Right ventricle myocardium superior (tissue), 1 donor: ENCODE results near the gene DMXL1. TPM values are rescaled to one million over a fixed set of nuclear protein-coding genes. Genes with fewer than 3 reads are reported as not detected.
"Not testable (repeated sequence)": the region's sequence is repeated elsewhere in the genome, so short reads cannot be mapped to it uniquely, and the experiment has no call there.

Source experiments
- ATAC-seq: fragments of 200-7000 bp; cut with Tn5 transposase; one replicate; pipeline ENCODE4 v1.9.1; 2020; ENCODE audit warnings: mild to moderate bottlenecking; ENCODE audit not compliant: poor library complexity
- DNase-seq: peaks from one replicate; pipeline ENCODE4 v3.0.0-alpha.2; 2020
- intact Hi-C: fragments of 100-400 bp; cut with DNase I; formaldehyde crosslinking; loops from one replicate; pipeline ENCODE4 v1.11.2; 2022
- total RNA-seq: library from RNA; stranded (reverse); fragmentation: NEBNext Ultra II Directional; extraction: Animal tissue kit (Norgen Biotek cat#: 25700); gene quantifications from one replicate; pipeline ENCODE4 v1.2.1, GENCODE V29; 2021
- donor health status: DM: no; HTN: yes; CAD: no; lungs with severe emphysema.

The DMXL1 gene
- total RNA-seq, 1 donor from 2014 or later, result 23.3 TPM

- intact Hi-C loops, result no loop called here
Observed at GRCh38 chr5:119238265-119239118, 167.6 kb downstream of the DMXL1 start.

GRCh38 chr5:119239119-119239417, 168.2 kb downstream of the DMXL1 start:
- no peak for DNase-seq
- intact Hi-C loops, result no loop called here
- ATAC-seq, result no peak

More at GRCh38 chr5:119238265-119239118, 167.6 kb downstream of the DMXL1 start:
- no peak for DNase-seq
- no peak for ATAC-seq

- intact Hi-C loops, DNase-seq: not testable (repeated sequence)
Observed at GRCh38 chr5:119239826-119240225, 168.9 kb downstream of the DMXL1 start.

GRCh38 chr5:119243888-119244287, 173.0 kb downstream of the DMXL1 start:
- DNase-seq (no peak), ATAC-seq (no peak)
- intact Hi-C loops, result no loop called here

More at GRCh38 chr5:119239826-119240225, 168.9 kb downstream of the DMXL1 start:
- not testable (repeated sequence) for ATAC-seq

GRCh38 chr5:119250946-119251901, 180.3 kb downstream of the DMXL1 start:
- intact Hi-C loops, result no loop called here
- no peak for DNase-seq
- no peak for ATAC-seq

- intact Hi-C loops, result no loop called here
- ATAC-seq (peak; percentile 34), DNase-seq (no peak)
Observed at GRCh38 chr5:119255571-119256356, 184.9 kb downstream of the DMXL1 start.

GRCh38 chr5:119257613-119258012, 186.7 kb downstream of the DMXL1 start:
- intact Hi-C loops, result no loop called here
- ATAC-seq (no peak), DNase-seq (no peak)

GRCh38 chr5:119263639-119264038, 192.8 kb downstream of the DMXL1 start:
- intact Hi-C loops, result loop anchor here (10.0 kb wide), 1 partner anchor 189 kb away; the partner anchor contains the start of gene DMXL1
- ATAC-seq (no peak), DNase-seq (no peak)

- ATAC-seq, result no peak
- no peak for DNase-seq
- intact Hi-C loops, result loop anchor here (10.0 kb wide), 1 partner anchor 189 kb away; the partner anchor contains the start of gene DMXL1
Observed at GRCh38 chr5:119264186-119264585, 193.3 kb downstream of the DMXL1 start.

- ATAC-seq (peak; percentile 91), DNase-seq (peak; percentile 97)
- intact Hi-C loops, result loop anchor here (5.0 to 10.0 kb wide), 2 partner anchors 54 to 193 kb away; partner anchors contain the start of gene DMXL1
Observed at GRCh38 chr5:119267958-119268386, 197.1 kb downstream of the DMXL1 start.

GRCh38 chr5:119268387-119269060, 197.6 kb downstream of the DMXL1 start:
- intact Hi-C loops, result loop anchor here (5.0 to 10.0 kb wide), 2 partner anchors 54 to 194 kb away; partner anchors contain the start of gene DMXL1

GRCh38 chr5:119269061-119269944, 198.4 kb downstream of the DMXL1 start:
- DNase-seq (peak; percentile 62), ATAC-seq (peak; percentile 8)
- intact Hi-C loops, result loop anchor here (5.0 to 10.0 kb wide), 2 partner anchors 53 to 195 kb away; partner anchors contain the start of gene DMXL1

More at GRCh38 chr5:119268387-119269060, 197.6 kb downstream of the DMXL1 start:
- DNase-seq (peak; percentile 97), ATAC-seq (peak; percentile 98)

GRCh38 chr5:119270121-119270565, 199.3 kb downstream of the DMXL1 start:
- ATAC-seq (no peak), DNase-seq (no peak)
- intact Hi-C loops, result no loop called here

GRCh38 chr5:119270960-119271757, 200.3 kb downstream of the DMXL1 start:
- ATAC-seq (no peak), DNase-seq (no peak)
- intact Hi-C loops, result no loop called here

GRCh38 chr5:119271758-119272730, 201.2 kb downstream of the DMXL1 start:
- DNase-seq (no peak), ATAC-seq (no peak)
- intact Hi-C loops, result no loop called here
